K562 (cell line): ENCODE measurements around the gene PPM1M. TPM values are rescaled to one million over a fixed set of nuclear protein-coding genes. Genes with fewer than 3 reads are reported as not detected.

Experiments used
- AFF4 ChIP-seq: sonication (generic); formaldehyde crosslinking; IDR thresholded peaks from 2 replicates; pipeline ENCODE4 v1.8.0; 2023; ENCODE audit warnings: mild to moderate bottlenecking, missing genetic modification reagents
- ATF6 ChIP-seq: sonication (generic); formaldehyde crosslinking; IDR thresholded peaks from 2 replicates; pipeline ENCODE4 v1.4.0; 2020; ENCODE audit warnings: mild to moderate bottlenecking, missing genetic modification reagents
- CTBP1 ChIP-seq: fragments of 450-650 bp; IDR thresholded peaks from 2 replicates; pipeline ENCODE4 v1.6.1; 2016; ENCODE audit warnings: borderline replicate concordance
- E2F6 ChIP-seq, 2 experiments: IDR thresholded peaks; 2 replicates each; pipeline ENCODE4 v1.6.1; 2011; ENCODE audit warnings: borderline replicate concordance in 1 of 2, control low read depth in 1 of 2, low read depth in 1 of 2, low read length in 1 of 2, mild to moderate bottlenecking in 1 of 2, mixed read lengths in 1 of 2, moderate library complexity in 1 of 2; ENCODE audit not compliant: insufficient read depth in 1 of 2, insufficient read length in 1 of 2, poor library complexity in 1 of 2, severe bottlenecking in 1 of 2; ENCODE audit errors: extremely low read depth in 1 of 2
- GTF2A2 ChIP-seq: IDR thresholded peaks from 2 replicates; pipeline ENCODE4 v1.6.1; 2016; ENCODE audit warnings: mild to moderate bottlenecking, missing genetic modification characterization, missing compliant biosample characterization
- KLF6 ChIP-seq: fragments of 250-450 bp; sonication (Bioruptor Pico); IDR thresholded peaks from 2 replicates; pipeline ENCODE4 v1.4.0; 2020; ENCODE audit warnings: mild to moderate bottlenecking, moderate library complexity, borderline replicate concordance
- MEIS2 ChIP-seq: fragments of 450-650 bp; IDR thresholded peaks from 2 replicates; pipeline ENCODE4 v1.6.1; 2014; ENCODE audit warnings: mild to moderate bottlenecking; ENCODE audit not compliant: partially characterized antibody
- NR3C1 ChIP-seq: sonication (generic); formaldehyde crosslinking; IDR thresholded peaks from 2 replicates; pipeline ENCODE4 v1.8.1; 2022; ENCODE audit warnings: missing genetic modification reagents
- POLR2AphosphoS5 ChIP-seq: IDR thresholded peaks from 2 replicates; pipeline ENCODE4 v1.6.1; 2011; ENCODE audit warnings: mild to moderate bottlenecking, low read depth, low read length, moderate library complexity; ENCODE audit not compliant: control insufficient read depth, insufficient read depth
- SIN3A ChIP-seq, 2 experiments: fragments of 150-350 bp in 1 of 2; IDR thresholded peaks; 2 replicates each; pipeline ENCODE4 v1.6.1; 2011 to 2016; ENCODE audit warnings: borderline replicate concordance in 2 of 2, low read depth in 2 of 2, low read length in 2 of 2, mild to moderate bottlenecking in 2 of 2, moderate library complexity in 2 of 2; ENCODE audit not compliant: control insufficient read depth in 1 of 2
- SMAD4 ChIP-seq: fragments of 250-450 bp; sonication (Bioruptor Pico); conservative IDR thresholded peaks from 2 replicates; pipeline ENCODE4 v1.8.0; 2021; ENCODE audit warnings: inconsistent platforms, mild to moderate bottlenecking, moderate library complexity
- SNIP1 ChIP-seq: fragments of 450-650 bp; IDR thresholded peaks from 2 replicates; pipeline ENCODE4 v1.7.1; 2017; ENCODE audit warnings: low read depth, mild to moderate bottlenecking
- TEAD1 ChIP-seq, 2 experiments: fragments of 450-650 bp in 1 of 2; sonication (generic) in 1 of 2; formaldehyde crosslinking; IDR thresholded peaks; 2 replicates each; pipeline versions ENCODE4 v1.4.0 to v1.8.0; 2020 to 2022; ENCODE audit warnings: mild to moderate bottlenecking in 2 of 2, missing genetic modification reagents in 1 of 2
- ZNF165 ChIP-seq: fragments of 250-450 bp; sonication (Bioruptor Pico); IDR thresholded peaks from 2 replicates; pipeline ENCODE4 v1.4.0; 2020; ENCODE audit warnings: borderline replicate concordance
- ZNF282 ChIP-seq: sonication (generic); formaldehyde crosslinking; IDR thresholded peaks from 2 replicates; pipeline ENCODE4 v1.8.1; 2023; ENCODE audit warnings: missing genetic modification reagents
- ZNF41 ChIP-seq: fragments of 250-450 bp; sonication (Bioruptor Pico); conservative IDR thresholded peaks from 2 replicates; pipeline ENCODE4 v1.4.0; 2020; ENCODE audit warnings: mild to moderate bottlenecking
- ZNF586 ChIP-seq: fragments of 450-650 bp; formaldehyde crosslinking; conservative IDR thresholded peaks from 2 replicates; pipeline ENCODE4 v1.4.0; 2020; ENCODE audit warnings: mild to moderate bottlenecking, moderate library complexity
- polyA plus RNA-seq, 8 experiments: library from polyadenylated mRNA; depleted of rRNA in 4 of 8; stranded (reverse) in 5 of 8; unstranded in 3 of 8; fragments of >200 nt; fragmentation: Nextera tagmentation in 2 of 8; fragmentation: Illumina TruSeq in 1 of 8; extraction: Ambion mirVana in 2 of 8; extraction: Trizol in 1 of 8; gene quantifications; 2 replicates each; pipeline versions ENCODE4 v1.2.1 to v1.2.3, GENCODE V29; 2011 to 2014; ENCODE audit warnings: inconsistent platforms in 1 of 8, missing spikeins in 1 of 8
- total RNA-seq, 7 experiments: library from RNA; depleted of rRNA in 6 of 7; stranded (reverse); fragments of >200 nt in 6 of 7; fragmentation: Illumina TruSeq in 2 of 7; extraction: Trizol in 2 of 7; gene quantifications; 2 replicates each; pipeline versions ENCODE4 v1.2.1 to v1.2.3, GENCODE V29; 2011 to 2021; ENCODE audit warnings: low replicate concordance in 1 of 7

The PPM1M gene
- total and polyA plus RNA-seq, 9 of the 15 experiments (the other 6 are each of a cell fraction or from before 2014, with no cell fraction given): 1.4 to 9.2 (median 4.4) TPM

GRCh38 chr3:52197842-52198625, 47.5 kb upstream of the PPM1M start, which contains the start of gene ALAS1 (continued):
- peak in 1 of 2 experiments; percentile 61 for TF ChIP-seq E2F6 (IDR thresholded peaks at IDR 0.05; ENCODE audit: borderline replicate concordance in 1 of 2, extremely low read depth in 1 of 2, insufficient read depth in 1 of 2, insufficient read length in 1 of 2, low read depth in 1 of 2, low read length in 1 of 2, poor library complexity in 1 of 2, severe bottlenecking in 1 of 2)
- TF ChIP-seq NR3C1: no peak
- TF ChIP-seq ZNF282: no peak
- TF ChIP-seq POLR2AphosphoS5: peak; percentile 57; the same call in 1 of the 2 replicates
- TF ChIP-seq MEIS2: peak; percentile 96
- no peak for TF ChIP-seq CTBP1
- no peak for TF ChIP-seq ATF6
- no peak for TF ChIP-seq SNIP1
- TF ChIP-seq SMAD4 (CRISPR knock-in tag): 0 out of 2 replicates have a peak, but pooled peaks have one; percentile 37
- TF ChIP-seq GTF2A2: 0 out of 2 replicates have a peak, but pooled peaks have one; percentile 55
- TF ChIP-seq AFF4 (CRISPR knock-in tag): 0 out of 2 replicates have a peak, but pooled peaks have one; percentile 44
- TF ChIP-seq ZNF586 (CRISPR knock-in tag): no peak
- no peak for TF ChIP-seq ZNF41
- no peak for TF ChIP-seq TEAD1 (CRISPR knock-in tag; IDR thresholded peaks at IDR 0.05)
- TF ChIP-seq KLF6 (CRISPR knock-in tag): no peak
- TF ChIP-seq SIN3A (IDR thresholded peaks at IDR 0.05; ENCODE audit: borderline replicate concordance in 2 of 2, control insufficient read depth in 1 of 2, low read depth in 2 of 2, low read length in 2 of 2): peak in 1 of 2 experiments; percentile 27; a peak in 2 of 4 replicates
- no peak for TF ChIP-seq ZNF165 (CRISPR knock-in tag)
